ENCODE results near the gene SLC26A1. TPM values are rescaled to one million over a fixed set of nuclear protein-coding genes. Genes with fewer than 3 reads are reported as not detected.

Gene SLC26A1
- total RNA-seq, 4 donors from 2014 or later: 0.16 TPM; not detected in 3

DNA sequence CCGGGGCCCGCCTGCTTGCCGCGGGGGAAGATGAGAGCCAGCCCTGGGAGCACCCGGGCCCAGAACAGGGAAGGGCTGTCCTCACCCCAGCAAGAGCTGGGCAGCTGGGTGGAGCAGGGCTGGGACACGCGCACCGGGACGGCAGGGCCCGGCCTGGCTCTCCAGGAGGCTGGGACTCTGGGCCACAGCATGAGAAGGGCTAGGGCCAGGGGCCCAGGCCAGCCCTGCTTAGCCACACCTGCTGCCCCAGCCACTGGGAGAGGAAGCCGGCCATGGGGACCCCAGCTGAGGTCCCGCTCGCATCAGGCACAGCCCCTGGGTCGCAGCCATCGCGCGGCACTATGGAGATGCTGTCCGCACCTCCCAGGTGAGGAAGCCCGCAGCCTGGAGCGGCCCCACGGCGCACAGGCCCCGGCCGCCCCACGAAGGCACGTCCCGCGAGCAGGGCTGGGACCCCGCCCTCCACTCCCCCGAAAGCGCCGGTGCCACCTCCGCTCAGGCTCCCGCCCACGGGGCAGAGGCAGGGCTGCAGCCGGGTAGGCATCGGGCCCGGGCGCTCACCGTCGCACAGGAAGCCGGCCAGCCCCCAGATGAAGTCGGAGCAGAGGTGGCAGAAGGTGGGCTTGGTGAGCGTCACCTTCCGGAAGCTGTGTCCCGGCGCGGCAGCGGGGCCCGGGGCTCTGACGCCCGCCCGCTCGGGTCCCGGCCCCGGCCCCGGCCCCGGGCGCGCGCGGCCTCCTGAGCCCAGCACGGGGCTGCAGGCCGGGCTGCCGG is 20.4 kb downstream of the SLC26A1 start:
- DNase-seq (no peak), ATAC-seq (peak; percentile 54 to 58)
- Histone ChIP-seq H3K36me3 (no peaks in the 10 kb centered on the region), H3K27me3 (no peaks in the 10 kb centered on the region), H3K4me1 (peaks cover 15 to 16% of the 10 kb centered on the region in 2 donors), H3K27ac (no peak overlapping the region), H3K9me3 (no peaks in the 10 kb centered on the region), H3K4me3 (peak overlapping the region; percentile 73 to 82 (median 79))
- in situ Hi-C loops (cut with MboI; ENCODE audit: low sequenced_read_pairs in 4 of 4) (no loop called here), intact Hi-C loops (cut with DNase I; ENCODE audit: low total_unique reads) (loop anchor here (1.0 to 2.0 kb wide), 2 partner anchors 36 to 41 kb away; partner anchors contain the start of genes GAK and TMEM175)
- TF ChIP-seq, protein P1, sequence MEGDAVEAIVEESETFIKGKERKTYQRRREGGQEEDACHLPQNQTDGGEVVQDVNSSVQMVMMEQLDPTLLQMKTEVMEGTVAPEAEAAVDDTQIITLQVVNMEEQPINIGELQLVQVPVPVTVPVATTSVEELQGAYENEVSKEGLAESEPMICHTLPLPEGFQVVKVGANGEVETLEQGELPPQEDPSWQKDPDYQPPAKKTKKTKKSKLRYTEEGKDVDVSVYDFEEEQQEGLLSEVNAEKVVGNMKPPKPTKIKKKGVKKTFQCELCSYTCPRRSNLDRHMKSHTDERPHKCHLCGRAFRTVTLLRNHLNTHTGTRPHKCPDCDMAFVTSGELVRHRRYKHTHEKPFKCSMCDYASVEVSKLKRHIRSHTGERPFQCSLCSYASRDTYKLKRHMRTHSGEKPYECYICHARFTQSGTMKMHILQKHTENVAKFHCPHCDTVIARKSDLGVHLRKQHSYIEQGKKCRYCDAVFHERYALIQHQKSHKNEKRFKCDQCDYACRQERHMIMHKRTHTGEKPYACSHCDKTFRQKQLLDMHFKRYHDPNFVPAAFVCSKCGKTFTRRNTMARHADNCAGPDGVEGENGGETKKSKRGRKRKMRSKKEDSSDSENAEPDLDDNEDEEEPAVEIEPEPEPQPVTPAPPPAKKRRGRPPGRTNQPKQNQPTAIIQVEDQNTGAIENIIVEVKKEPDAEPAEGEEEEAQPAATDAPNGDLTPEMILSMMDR (IDR thresholded peaks at IDR 0.05 in 4 of 5, conservative IDR thresholded peaks at IDR 0.05 in 1 of 5): no peak
- no peak for TF ChIP-seq POLR2A (IDR thresholded peaks at IDR 0.05)

DNA sequence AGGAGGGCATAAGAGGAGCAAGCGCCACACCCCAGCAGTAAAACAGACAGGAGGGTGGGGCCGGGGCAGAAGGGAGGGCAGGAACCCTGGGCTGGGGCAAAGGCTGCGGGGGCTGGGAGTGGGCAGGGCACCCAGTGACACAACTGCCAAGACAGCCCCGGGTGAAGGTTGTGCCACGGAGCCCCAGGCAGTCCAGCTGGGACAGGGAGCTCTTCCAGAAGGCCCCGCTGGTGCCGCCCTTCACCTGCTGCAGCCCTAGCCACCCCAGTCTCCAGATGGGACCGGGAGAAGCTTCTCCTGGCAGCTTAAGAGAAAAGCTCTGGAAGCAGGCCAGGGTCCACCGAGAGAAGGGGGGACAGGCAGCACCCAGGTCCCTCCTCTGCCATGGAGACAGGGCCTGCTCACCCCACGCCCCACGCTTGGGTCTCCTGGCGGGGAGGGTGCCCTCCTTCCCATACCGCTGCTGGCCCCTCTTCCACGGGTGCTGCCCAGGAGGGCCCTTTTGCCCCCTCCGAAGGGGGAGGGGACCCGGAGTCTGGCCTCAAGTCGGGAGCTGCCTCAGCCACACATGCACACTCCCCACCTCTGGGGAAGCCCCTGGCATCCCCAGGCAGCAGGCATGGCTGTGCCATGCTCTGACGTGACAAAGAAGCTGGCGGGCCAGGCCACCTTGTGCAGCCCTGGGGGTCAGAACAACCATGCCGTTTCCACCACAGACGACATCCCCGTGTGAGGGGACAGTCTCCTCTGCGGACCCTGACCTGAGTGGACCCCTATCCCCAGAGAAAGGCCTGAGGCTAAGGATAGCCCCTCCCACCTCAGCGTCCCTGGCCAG is 21.3 kb downstream of the SLC26A1 start:
- Histone ChIP-seq H3K4me1 (peaks cover 15 to 16% of the 10 kb centered on the region in 2 donors), H3K4me3 (peak overlapping the region; percentile 73 to 82 (median 79)), H3K27ac (no peak overlapping the region), H3K9me3 (no peaks in the 10 kb centered on the region), H3K36me3 (no peaks in the 10 kb centered on the region), H3K27me3 (no peaks in the 10 kb centered on the region)
- in situ Hi-C loops (cut with MboI; ENCODE audit: low sequenced_read_pairs in 4 of 4) (no loop called here), intact Hi-C loops (cut with DNase I; ENCODE audit: low total_unique reads) (loop anchor here (2.0 kb wide), 1 partner anchor 37 kb away; no protein-coding TSS in a partner anchor)
- TF ChIP-seq, protein P1 (IDR thresholded peaks at IDR 0.05 in 4 of 5, conservative IDR thresholded peaks at IDR 0.05 in 1 of 5): no peak
- TF ChIP-seq POLR2A (IDR thresholded peaks at IDR 0.05): no peak
- ATAC-seq: no peak
- no peak for DNase-seq

DNA sequence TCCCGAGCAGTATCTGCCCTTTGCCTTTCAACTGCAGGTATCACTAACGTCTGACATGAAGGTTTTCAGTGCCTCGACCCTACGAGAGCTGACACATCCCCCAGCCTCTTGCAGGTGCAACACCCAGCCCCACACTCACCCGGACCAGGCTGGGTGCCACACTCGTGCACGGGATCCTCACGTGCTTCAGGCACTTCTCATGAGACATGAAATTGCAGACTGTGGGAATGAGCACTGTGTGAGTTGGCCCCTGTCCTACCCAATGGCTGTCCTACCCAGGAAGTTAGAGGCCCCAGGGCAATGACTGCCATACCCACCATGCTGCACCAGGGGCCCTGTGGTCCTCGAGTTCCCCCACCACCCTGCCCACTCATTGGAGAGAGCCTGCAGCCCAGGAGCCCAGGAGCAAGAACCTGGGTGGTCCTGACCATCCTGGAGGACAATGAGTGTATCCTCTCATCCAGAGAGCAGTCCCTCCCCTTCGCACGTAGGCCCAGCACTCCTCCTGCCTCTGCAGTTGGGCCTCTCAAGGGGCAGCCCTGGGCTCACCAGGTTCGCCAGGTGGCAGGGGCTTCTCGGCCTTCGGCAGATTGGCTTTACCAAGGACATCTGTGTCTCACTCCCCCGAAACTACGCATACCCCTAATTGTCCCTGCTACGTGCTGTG is 22.2 kb downstream of the SLC26A1 start:
- Histone ChIP-seq H3K27me3 (no peaks in the 10 kb centered on the region), H3K27ac (no peak overlapping the region), H3K9me3 (no peaks in the 10 kb centered on the region), H3K4me1 (peaks cover 15 to 16% of the 10 kb centered on the region in 2 donors), H3K4me3 (no peak overlapping the region), H3K36me3 (no peaks in the 10 kb centered on the region)
- TF ChIP-seq, protein P1 (IDR thresholded peaks at IDR 0.05 in 4 of 5, conservative IDR thresholded peaks at IDR 0.05 in 1 of 5): no peak
- TF ChIP-seq POLR2A (IDR thresholded peaks at IDR 0.05): no peak
- DNase-seq (no peak), ATAC-seq (no peak)
- intact Hi-C loops (cut with DNase I; ENCODE audit: low total_unique reads) (no loop called here), in situ Hi-C loops (cut with MboI; ENCODE audit: low sequenced_read_pairs in 4 of 4) (no loop called here)

DNA sequence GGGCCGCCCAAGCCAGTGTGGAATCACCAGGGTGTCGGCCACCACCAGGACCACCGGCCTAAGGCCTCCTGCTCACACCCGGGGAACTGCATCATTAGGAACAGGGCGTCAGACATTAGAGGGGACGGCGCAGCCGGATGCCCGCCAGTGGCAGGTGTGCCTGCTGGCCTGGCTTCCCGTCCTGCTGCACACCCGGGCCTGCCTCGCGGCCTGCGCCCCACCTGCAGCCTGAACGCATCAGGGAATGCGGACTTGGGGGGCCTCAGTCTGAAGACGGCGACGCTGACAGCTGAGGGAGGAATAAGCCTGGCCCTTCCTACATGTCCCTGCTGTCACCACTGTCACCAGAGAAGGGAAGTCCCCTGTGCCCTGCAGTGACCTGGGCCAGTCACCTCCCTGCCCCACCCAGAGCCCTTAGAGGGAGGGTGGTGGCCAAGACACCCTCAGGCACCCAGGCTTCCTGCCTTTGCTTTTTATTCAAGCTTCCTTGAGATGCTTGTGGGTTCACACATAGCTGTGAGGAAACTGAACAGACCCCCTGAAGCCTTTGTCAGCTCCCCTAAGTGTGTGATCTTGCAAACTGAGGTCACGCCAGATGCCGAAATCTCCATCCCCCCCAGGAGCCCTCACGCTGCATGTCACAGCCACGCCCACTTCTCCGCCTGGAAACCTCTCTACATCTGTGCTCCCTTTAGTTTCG is 23.0 kb downstream of the SLC26A1 start:
- no peak overlapping the region for H3K27ac ChIP-seq
- no peaks in the 10 kb centered on the region for H3K36me3 ChIP-seq
- intact Hi-C loops (cut with DNase I; ENCODE audit: low total_unique reads): no loop called here
- no peaks in the 10 kb centered on the region for H3K27me3 ChIP-seq
- peaks cover 15 to 16% of the 10 kb centered on the region in 2 donors for H3K4me1 ChIP-seq
- DNase-seq (no peak), ATAC-seq (no peak)
- H3K9me3 ChIP-seq: no peaks in the 10 kb centered on the region
- in situ Hi-C loops (cut with MboI; ENCODE audit: low sequenced_read_pairs in 4 of 4): no loop called here
- H3K4me3 ChIP-seq: no peak overlapping the region
- no peak for TF ChIP-seq POLR2A (IDR thresholded peaks at IDR 0.05)
- TF ChIP-seq, protein P1 (IDR thresholded peaks at IDR 0.05 in 4 of 5, conservative IDR thresholded peaks at IDR 0.05 in 1 of 5): no peak

Data from gastrocnemius medialis (tissue), 4 donors.